Kidney glomerular epithelial cell (primary cell): Measurements from ENCODE around the gene ANKRD7.
A peak's percentile ranks its signal among the peaks of the same experiment; 100 is the strongest.
"Not testable (repeated sequence)": the region's sequence is repeated elsewhere in the genome, so short reads cannot be mapped to it uniquely, and the experiment has no call there.

Experiments
- DNase-seq: peaks from one replicate; lab custom pipeline; 2025; lab: John Stamatoyannopoulos, UW

Gene ANKRD7

DNA sequence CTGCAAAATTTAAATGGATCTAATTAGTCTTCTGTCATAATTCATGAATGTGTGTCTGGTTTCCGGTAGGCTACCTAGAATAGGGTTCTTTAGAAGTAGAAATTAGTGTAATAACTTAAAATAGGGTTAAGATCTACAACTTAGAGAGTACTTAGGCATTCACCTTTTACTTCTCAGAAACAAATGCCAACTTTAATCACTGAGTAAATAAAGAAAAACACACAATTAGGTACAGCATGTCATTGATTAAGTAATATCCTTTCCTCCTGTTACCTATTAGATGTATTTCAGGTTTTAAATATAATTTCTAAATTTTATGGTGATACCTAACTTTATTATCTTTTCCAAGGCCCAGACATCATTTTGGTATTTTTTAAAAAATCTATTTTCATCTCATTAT, 9.3 kb downstream of the ANKRD7 start:
- no peak for DNase-seq

DNA sequence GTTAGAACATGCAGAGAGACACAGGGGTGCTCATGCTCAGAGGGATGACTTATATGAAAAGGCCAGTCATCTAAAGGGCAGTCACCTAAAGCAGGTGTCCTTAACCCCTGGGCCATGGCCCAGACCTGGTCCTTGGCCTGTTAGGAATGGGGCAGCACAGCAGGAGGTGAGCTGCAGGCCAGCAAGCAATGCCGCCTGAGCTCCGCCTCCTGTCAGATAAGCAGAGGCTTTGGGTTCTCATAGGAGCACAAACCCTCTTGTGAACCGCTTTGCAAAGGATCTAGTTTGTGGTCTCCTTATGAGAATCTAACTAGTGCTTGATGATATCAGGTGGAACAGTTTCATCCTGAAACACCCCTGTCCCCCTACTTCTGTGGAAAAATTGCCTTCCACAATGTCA, 14.5 kb downstream of the ANKRD7 start:
- no peak for DNase-seq

DNA sequence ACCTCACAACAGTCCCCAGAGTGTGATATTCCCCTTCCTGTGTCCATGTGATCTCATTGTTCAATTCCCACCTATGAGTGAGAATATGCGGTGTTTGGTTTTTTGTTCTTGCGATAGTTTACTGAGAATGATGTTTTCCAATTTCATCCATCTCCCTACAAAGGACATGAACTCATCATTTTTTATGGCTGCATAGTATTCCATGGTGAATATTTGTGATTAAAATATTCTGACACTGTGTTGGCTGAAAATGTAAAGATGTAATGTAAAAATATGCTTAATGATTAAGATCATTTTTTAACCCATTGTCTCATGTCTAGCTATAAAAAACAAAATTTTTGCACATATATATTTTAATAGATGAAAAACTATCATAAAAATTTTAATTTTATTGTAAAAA, 15.8 kb downstream of the ANKRD7 start:
- DNase-seq = not testable (repeated sequence)

DNA sequence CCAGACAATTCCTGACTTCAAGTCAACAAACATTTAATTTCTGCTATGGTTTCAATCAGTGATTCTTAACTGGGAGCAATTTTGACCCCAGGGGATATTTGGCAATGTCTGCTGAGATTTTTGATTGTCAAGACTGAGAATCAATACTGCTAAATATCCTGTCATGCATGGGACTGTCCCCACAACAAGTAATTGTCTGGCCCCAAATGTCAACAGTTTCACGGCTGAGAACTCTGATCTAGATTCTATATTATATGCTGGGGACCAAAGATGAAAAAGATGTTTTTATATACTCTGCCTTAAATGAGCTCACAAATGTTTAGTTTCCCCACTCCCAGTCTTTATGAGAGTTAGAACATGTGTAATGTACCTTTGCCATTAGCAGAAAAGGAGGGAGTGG, 19.2 kb downstream of the ANKRD7 start:
- DNase-seq = no peak

DNA sequence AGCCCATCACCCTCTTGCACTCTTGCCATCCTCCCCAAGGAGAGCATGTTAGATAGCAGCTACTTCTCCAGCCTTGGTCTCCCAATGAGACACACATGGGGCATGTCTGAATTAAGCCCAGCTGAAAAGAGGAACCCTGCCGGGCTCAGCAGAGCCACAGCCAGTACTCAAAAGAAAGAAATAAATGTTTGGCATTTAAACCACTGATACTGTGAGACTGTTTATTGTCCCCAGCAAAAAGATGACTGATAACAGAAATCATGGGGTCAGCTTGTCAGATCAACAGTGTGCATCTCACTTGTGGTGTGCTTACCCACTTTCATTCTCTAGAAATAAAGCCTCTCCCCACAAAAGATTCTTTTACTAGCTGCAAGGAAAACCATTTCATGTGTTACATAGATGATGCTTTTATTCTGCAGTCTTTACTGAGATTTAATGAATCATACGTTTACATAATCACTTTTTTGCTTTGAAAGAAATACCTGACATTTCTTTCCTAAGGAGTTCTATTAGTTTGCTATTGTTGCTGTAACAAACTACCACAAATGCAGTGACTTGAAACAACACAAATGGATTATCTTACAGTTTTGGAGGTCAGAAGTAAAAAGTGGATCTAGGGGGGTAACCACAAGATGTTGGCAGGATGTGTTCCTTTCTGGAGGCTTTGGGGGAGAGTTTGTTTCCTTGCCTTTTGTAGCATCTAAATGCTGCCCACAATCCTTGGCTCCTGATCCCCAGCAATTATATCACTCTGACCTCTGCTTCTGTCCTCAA, 20.9 kb downstream of the ANKRD7 start:
- DNase-seq = peak; percentile 84

DNA sequence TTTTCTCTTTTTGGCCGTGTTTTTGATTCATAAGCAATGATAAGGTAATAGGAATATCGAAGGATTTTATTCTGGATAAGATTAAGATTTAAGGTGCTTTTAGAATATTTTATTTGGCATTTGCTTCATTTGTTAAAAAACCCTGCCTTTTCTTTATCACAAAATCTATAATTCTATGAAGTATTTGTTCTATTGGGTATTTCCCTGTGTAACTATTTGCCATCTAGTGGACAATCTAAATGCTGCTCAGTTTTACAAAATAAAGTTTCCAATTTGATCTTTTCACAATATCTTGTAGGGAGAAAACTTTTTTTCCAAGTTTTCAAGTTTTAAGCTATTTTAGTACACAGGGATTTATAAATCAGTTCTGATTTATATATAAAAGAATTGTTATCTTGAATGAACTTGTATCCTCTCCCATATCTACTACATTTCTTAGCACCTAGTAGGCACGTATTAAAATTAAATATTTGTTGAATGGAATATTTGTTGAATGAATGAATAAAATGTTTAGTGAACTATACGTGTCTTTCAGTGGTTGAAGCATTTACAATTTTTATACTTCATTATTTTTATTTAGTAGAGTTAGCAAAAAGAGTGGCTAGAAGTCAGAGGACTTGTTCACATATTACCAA, 26.5 kb downstream of the ANKRD7 start:
- DNase-seq = no peak

DNA sequence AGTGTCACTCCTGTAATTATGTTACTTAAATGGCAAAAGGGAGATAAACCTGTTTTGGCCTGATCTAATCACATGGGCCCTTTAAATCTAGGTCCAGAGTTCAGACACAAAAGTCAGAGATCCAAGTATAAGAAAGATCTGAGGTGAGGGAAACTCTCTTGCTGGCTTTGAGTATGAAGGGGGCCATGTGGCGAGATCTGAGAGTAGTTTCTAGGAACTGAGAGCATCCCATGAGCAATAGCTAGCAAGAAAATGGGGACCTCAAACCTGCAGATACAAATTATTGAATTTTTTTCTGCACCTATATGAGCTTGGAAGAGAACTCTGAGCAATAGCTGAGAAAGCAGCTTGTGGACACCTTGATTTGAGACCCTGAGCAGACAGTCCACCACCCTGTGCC, 27.6 kb downstream of the ANKRD7 start:
- DNase-seq = no peak

DNA sequence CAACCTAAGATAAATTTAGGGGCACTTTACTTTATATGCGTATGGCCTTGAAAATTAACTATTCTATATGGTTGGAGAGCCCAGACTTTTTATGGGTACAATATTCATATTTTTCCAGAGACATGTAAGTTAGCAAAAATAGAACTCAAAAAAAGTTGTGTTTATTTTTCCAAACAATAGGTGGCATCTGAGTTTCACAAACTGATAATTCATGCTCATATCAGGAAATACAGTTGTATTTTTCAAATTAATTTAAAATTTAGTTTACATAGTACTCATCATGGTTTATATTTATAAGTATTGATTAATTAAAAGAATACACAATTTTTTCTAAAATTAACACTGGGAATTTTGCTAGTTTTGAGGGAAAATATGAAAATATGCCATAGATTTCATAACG, 34.6 kb downstream of the ANKRD7 start:
- no peak for DNase-seq

DNA sequence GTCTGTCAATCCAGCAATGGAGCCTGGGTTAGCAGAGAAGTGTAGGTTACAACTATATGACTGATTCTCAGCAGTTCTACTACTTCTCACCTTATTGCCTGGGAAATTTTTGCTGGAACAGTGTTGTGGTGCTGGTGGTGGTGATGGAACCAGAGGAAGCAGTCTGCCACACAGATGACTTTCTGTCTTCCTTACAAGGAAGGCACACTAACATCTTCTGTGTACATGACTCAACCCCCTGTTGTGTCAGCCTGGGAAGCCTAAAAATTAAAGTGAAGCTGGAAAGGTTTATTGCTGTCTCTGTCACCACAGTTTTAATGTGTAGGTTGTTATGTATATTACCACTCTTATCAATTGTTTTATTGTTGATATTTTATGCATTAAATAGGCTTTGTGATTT, 40.3 kb downstream of the ANKRD7 start:
- no peak for DNase-seq

DNA sequence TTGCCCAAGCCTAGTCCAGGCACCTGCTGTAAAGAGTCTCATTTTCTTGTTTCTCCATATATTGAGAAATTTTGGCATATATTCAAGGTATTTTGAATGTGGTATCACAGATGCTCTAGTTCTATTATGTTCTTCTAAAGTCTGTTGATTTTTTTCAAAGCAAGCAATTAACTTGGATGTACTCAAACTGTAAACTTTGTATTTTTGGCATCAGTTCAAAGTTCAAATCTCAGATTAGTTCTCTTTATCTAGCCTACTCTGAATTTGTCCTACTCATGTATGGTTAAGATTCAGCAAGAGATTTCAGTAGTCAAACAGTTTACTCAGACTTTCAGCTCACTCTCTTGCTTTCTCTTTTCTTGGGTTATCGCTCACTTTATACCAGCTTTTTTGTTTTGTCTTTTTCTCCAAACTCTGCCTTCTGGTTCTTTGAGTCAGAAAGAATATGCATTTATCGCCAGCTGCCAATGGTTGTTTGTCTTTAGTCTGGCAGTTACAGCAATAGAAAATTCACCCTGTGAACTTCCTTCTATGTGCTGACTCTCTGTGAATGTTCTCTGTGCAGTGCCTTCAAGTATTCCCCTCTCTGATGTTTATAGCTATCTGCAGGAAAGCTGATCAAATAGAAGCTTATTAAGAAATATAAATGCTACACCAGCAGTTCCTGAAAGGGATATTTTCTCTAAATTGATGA, 56.0 kb downstream of the ANKRD7 start:
- DNase-seq = no peak

DNA sequence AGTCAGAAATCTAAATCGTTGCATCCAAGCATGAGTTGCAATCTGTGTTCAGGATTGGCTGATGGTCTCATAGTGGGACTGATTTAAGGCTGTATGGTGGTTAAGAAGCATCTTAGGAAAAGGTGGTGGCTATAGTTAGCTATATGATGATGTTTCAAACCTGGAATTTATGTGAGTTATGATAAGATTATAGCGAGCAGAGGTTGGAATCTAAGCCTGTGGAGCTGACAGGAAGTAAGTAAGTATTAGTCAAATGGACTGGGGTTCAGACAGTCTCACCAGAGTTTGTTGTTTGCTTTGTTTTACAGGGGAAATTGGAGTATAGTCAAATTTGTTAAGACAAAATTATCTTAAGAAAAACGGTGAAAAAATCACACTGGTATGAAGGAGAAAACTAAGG, 56.7 kb downstream of the ANKRD7 start:
- no peak for DNase-seq

DNA sequence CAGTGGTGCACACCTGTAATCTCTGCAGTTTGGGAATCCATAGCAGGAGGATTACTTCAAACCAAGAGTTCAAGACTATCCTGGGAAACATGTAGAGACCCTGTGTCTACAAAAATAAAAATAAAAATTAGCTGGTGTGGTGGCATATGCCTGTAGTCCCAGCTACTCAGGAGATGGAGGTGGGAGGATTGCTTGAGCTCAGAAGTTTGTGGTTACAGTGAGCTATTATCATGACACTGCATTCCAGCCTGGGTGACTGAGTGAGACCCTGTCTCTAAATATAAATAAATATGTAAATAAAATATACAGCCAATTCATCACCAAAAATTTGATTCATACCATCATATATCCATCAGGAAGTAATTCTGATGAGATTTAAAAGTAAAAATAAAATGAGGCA, 60.9 kb downstream of the ANKRD7 start:
- DNase-seq = no peak

DNA sequence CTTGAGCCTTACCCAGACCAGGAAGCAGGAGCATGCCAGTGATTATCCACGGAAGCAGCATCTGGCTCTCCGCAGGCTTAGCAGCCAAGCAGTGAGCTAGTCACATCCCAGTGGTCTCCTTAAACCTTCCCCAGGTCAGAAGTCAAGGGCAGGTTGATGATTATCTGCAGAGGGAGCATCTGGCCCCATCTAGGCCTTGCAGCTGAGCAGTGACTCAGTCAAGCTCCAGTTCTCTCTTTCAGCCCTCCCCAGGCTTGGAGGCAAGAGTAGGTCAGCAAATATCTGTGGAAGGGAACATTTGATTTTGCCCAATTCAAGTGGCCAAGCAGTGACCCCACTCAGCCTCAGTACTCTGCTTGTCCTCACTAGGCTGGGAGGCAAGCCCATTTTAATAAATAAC, 61.6 kb downstream of the ANKRD7 start:
- no peak for DNase-seq

DNA sequence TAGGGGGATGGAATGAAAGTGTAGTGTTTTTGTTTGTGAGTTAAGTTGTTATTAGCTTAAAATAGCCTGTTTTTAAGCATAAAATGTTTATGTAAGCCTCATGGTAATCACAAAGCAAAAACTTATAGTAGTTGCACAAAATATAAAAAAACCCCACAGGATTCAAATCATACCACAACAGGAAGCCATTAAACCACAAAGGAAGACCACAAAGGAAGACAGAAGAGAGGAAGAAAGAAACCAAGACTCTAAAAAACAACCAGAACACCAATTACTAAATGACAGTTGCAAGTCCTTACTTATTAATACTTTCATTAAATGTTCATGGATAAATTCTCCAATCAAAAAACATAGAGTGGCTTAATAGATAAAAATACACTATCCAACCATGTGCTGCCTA, 63.6 kb downstream of the ANKRD7 start:
- DNase-seq = no peak

DNA sequence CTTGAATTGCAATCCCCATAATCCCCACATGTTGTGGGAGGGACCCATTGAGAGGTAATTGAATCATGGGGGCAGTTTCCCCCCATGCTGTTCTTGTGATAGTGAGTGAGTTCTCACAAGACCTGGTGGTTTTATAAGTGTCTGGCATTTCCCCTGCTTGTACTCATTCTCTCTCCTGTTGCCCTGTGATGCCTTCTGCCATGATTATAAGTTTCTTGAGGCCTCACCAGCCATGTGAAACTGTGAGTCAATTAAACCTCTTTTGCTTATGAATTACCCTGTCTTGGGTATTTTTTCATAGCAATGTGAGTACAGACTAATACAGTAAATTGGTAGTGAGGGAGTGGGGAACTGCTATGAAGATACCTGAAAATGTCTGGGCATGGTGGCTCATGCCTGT, 65.0 kb downstream of the ANKRD7 start:
- DNase-seq = no peak
